Smooth muscle cell (in vitro differentiated cells): Measurements from ENCODE around the gene PPP1R16B. TPM values are rescaled to one million over a fixed set of nuclear protein-coding genes. Genes with fewer than 3 reads are reported as not detected.

ENCODE experiments used
- DNase-seq: peaks from one replicate; lab custom pipeline; 2025; ENCODE audit not compliant: unreplicated experiment; lab: John Stamatoyannopoulos, UW
- H2AFZ ChIP-seq: fragments of 200-600 bp; sonication (generic); 2 replicates; pipeline ENCODE4 v1.6.0; 2016; ENCODE audit warnings: antibody characterized with exemption, low read depth, mild to moderate bottlenecking
- H3F3A ChIP-seq: fragments of 200-600 bp; sonication (generic); 2 replicates; pipeline ENCODE4 v1.6.0; 2017; ENCODE audit warnings: antibody characterized with exemption, low read depth
- H3K27ac ChIP-seq: fragments of 200-600 bp; sonication (generic); 2 replicates; pipeline ENCODE4 v1.5.1; 2016; ENCODE audit warnings: low read depth, mild to moderate bottlenecking
- H3K27me3 ChIP-seq: fragments of 200-600 bp; sonication (generic); 2 replicates; pipeline ENCODE4 v1.6.1; 2016; ENCODE audit warnings: low read depth, mild to moderate bottlenecking
- H3K36me3 ChIP-seq: fragments of 200-600 bp; sonication (generic); 2 replicates; pipeline ENCODE4 v1.5.1; 2016; ENCODE audit warnings: low read depth
- H3K4me1 ChIP-seq: fragments of 200-600 bp; sonication (generic); 2 replicates; pipeline ENCODE4 v1.5.1; 2016; ENCODE audit warnings: low read depth
- H3K4me2 ChIP-seq: fragments of 200-600 bp; sonication (generic); 2 replicates; pipeline ENCODE4 v1.6.0; 2016; ENCODE audit warnings: mild to moderate bottlenecking
- H3K4me3 ChIP-seq: fragments of 200-600 bp; sonication (generic); 2 replicates; pipeline ENCODE4 v1.5.1; 2016; ENCODE audit warnings: mild to moderate bottlenecking
- H3K79me2 ChIP-seq: fragments of 200-600 bp; sonication (generic); 2 replicates; pipeline ENCODE4 v1.6.0; 2016; ENCODE audit warnings: low read depth, mild to moderate bottlenecking
- H3K9ac ChIP-seq: fragments of 200-600 bp; sonication (generic); 2 replicates; pipeline ENCODE4 v1.6.0; 2016; ENCODE audit warnings: low read depth
- H3K9me3 ChIP-seq: fragments of 200-600 bp; sonication (generic); replicated peaks from 2 replicates; pipeline ENCODE4 v1.5.1; 2016; ENCODE audit warnings: low read depth
- H4K20me1 ChIP-seq: fragments of 200-600 bp; sonication (generic); 2 replicates; pipeline ENCODE4 v1.6.0; 2016; ENCODE audit warnings: low read depth
- CTCF ChIP-seq: fragments of 200-600 bp; sonication (generic); IDR thresholded peaks from 2 replicates; pipeline ENCODE4 v1.5.1; 2017; ENCODE audit warnings: borderline replicate concordance, mild to moderate bottlenecking, antibody characterized with exemption; ENCODE audit not compliant: insufficient read depth, poor library complexity, severe bottlenecking
- WGBS: methylation state at CpG from one replicate; pipeline ENCODE4 v1.1.7; 2016; ENCODE audit warnings: low lambda C conversion rate; 5-methylcytosine and 5-hydroxymethylcytosine counted together
- polyA plus RNA-seq: library from polyadenylated mRNA; unstranded; fragments of >200 nt; fragmentation: Nextera tagmentation; extraction: Ambion mirVana; gene quantifications from 2 replicates; pipeline ENCODE4 v1.2.1, GENCODE V29; 2016
- total RNA-seq: library from RNA; depleted of rRNA; stranded (reverse); fragments of >200 nt; gene quantifications from 2 replicates; pipeline ENCODE4 v1.2.3, GENCODE V29; 2014

Gene PPP1R16B
- total and polyA plus RNA-seq, 2 experiments from 2014 or later = not detected

- DNase-seq = no peak
- H3K4me3 ChIP-seq = no peak overlapping the region
Measured at GRCh38 chr20:38919683-38920082, 114.2 kb downstream of the PPP1R16B start.

GRCh38 chr20:38920411-38920810 lies 114.9 kb downstream of the PPP1R16B start:
- no peak for DNase-seq
- no peak for TF ChIP-seq CTCF
- Histone ChIP-seq H3K4me3 (no peak overlapping the region), H3K27ac (no peak overlapping the region), H3K9me3 (no peaks in the 10 kb centered on the region), H3K4me2 (no peak overlapping the region), H2AFZ (no peak overlapping the region), H3K9ac (no peak overlapping the region), H3K27me3 (peaks cover 29% of the 10 kb centered on the region), H3K36me3 (no peaks in the 10 kb centered on the region), H3F3A (no peaks in the 10 kb centered on the region), H4K20me1 (no peaks in the 10 kb centered on the region), H3K79me2 (no peaks in the 10 kb centered on the region), H3K4me1 (no peaks in the 10 kb centered on the region)
- 84% methylated on average over 3 of the region's 3 CpGs for WGBS

More at GRCh38 chr20:38919683-38920082, 114.2 kb downstream of the PPP1R16B start:
- Histone ChIP-seq H3K36me3 (no peaks in the 10 kb centered on the region), H3K9ac (no peak overlapping the region), H3K9me3 (no peaks in the 10 kb centered on the region), H3K4me2 (no peak overlapping the region), H3K27me3 (peaks cover 29% of the 10 kb centered on the region), H3K79me2 (no peaks in the 10 kb centered on the region), H3K4me1 (no peaks in the 10 kb centered on the region), H2AFZ (no peak overlapping the region), H3F3A (no peaks in the 10 kb centered on the region), H4K20me1 (no peaks in the 10 kb centered on the region), H3K27ac (no peak overlapping the region)
- WGBS = 94% methylated on average over 7 of the region's 7 CpGs
- no peak for TF ChIP-seq CTCF

- no peak overlapping the region for H3K4me3 ChIP-seq
- H4K20me1 ChIP-seq = no peaks in the 10 kb centered on the region
- H3K36me3 ChIP-seq = no peaks in the 10 kb centered on the region
- H3K4me2 ChIP-seq = no peak overlapping the region
- no peaks in the 10 kb centered on the region for H3K4me1 ChIP-seq
- no peak for DNase-seq
- no peak overlapping the region for H3K9ac ChIP-seq
- no peaks in the 10 kb centered on the region for H3K9me3 ChIP-seq
- no peak for TF ChIP-seq CTCF
- H3K27ac ChIP-seq = no peak overlapping the region
- H3K27me3 ChIP-seq = peaks cover 29% of the 10 kb centered on the region
- no peaks in the 10 kb centered on the region for H3F3A ChIP-seq
- WGBS = 75% methylated on average over 9 of the region's 9 CpGs
- no peak overlapping the region for H2AFZ ChIP-seq
- no peaks in the 10 kb centered on the region for H3K79me2 ChIP-seq
Measured at GRCh38 chr20:38920851-38921250, 115.4 kb downstream of the PPP1R16B start.

- Histone ChIP-seq H3K4me3 (no peak overlapping the region), H3K27me3 (peaks cover 21% of the 10 kb centered on the region), H3F3A (no peaks in the 10 kb centered on the region), H3K36me3 (no peaks in the 10 kb centered on the region), H3K4me2 (no peak overlapping the region), H3K79me2 (peaks cover 30% of the 10 kb centered on the region), H3K27ac (no peak overlapping the region), H3K9ac (no peak overlapping the region), H3K9me3 (no peaks in the 10 kb centered on the region), H4K20me1 (no peaks in the 10 kb centered on the region), H2AFZ (no peak overlapping the region), H3K4me1 (peaks cover 17% of the 10 kb centered on the region)
- no peak for TF ChIP-seq CTCF
- WGBS = 92% methylated on average over 2 of the region's 2 CpGs
- no peak for DNase-seq
Measured at GRCh38 chr20:38924718-38925117, 119.2 kb downstream of the PPP1R16B start.
